ENCODE results near the gene OR1I1. TPM values are rescaled to one million over a fixed set of nuclear protein-coding genes. Genes with fewer than 3 reads are reported as not detected.

OR1I1 gene
- total and polyA plus RNA-seq, 4 donors, result not detected

- Histone ChIP-seq H3K4me3 (peak within 1 kb of the TSS; percentile 69), H3K4me1 (ENCODE audit: control insufficient read depth in 5 of 5, insufficient read depth in 5 of 5, low read length in 5 of 5) (peaks cover 0 to 12% (median 0%) of the 10 kb centered on the region in 5 donors), H3K27ac (ENCODE audit: low read depth in 1 of 2, low read length in 1 of 2) (peak within 1 kb of the TSS; percentile 93 to 94), H3K36me3 (ENCODE audit: control insufficient read depth in 4 of 4, insufficient read depth in 4 of 4, low read length in 4 of 4) (peaks cover 0 to 28% (median 15%) of the 10 kb centered on the region in 4 donors), H3K9me3 (ENCODE audit: control insufficient read depth in 4 of 4, insufficient read depth in 3 of 4, low read length in 3 of 4) (peaks cover 2 to 4% (median 4%) of the 10 kb centered on the region in 4 donors), H3K27me3 (ENCODE audit: control insufficient read depth in 3 of 3, insufficient read depth in 3 of 3, low read length in 2 of 3) (no peaks in the 10 kb centered on the region), H3K9ac (ENCODE audit: insufficient read depth in 1 of 2, low read length in 2 of 2) (peak within 1 kb of the TSS; percentile 63 to 90)
- TF ChIP-seq CTCF (IDR thresholded peaks at IDR 0.05; ENCODE audit: control extremely low read depth, extremely low read depth), result no peak
- DNase-seq (peak; percentile 88 to 89 (median 88)), ATAC-seq (ENCODE audit: insufficient read depth, low FRiP score) (peak; percentile 67)
- 2 to 3% methylated on average over 44 to 78 of the region's 78 CpGs for WGBS, 2 donors
Measured at GRCh38 chr19:15107061-15108010, 25.3 kb downstream of the OR1I1 start, which contains the start of gene SYDE1. SYDE1 (plus strand) TSS chr19:15107401; CDS start chr19:15107434, 33 bp downstream.

- 33 to 35% methylated on average over 10 of the region's 10 CpGs for WGBS, 2 donors
- H3K4me3 ChIP-seq, result peak overlapping the region; percentile 69
- ATAC-seq (ENCODE audit: insufficient read depth, low FRiP score) (no peak), DNase-seq (peak; percentile 64 to 77 (median 73))
- H3K27me3 ChIP-seq (ENCODE audit: control insufficient read depth in 3 of 3, insufficient read depth in 3 of 3, low read length in 2 of 3), result no peaks in the 10 kb centered on the region
- H3K4me1 ChIP-seq (ENCODE audit: control insufficient read depth in 5 of 5, insufficient read depth in 5 of 5, low read length in 5 of 5), result peaks cover 0 to 12% (median 0%) of the 10 kb centered on the region in 5 donors
- H3K9ac ChIP-seq (ENCODE audit: insufficient read depth in 1 of 2, low read length in 2 of 2), result peak overlapping the region; percentile 42 to 46
- H3K36me3 ChIP-seq (ENCODE audit: control insufficient read depth in 4 of 4, insufficient read depth in 4 of 4, low read length in 4 of 4), result peaks cover 0 to 32% (median 20%) of the 10 kb centered on the region in 4 donors
- TF ChIP-seq CTCF (IDR thresholded peaks at IDR 0.05; ENCODE audit: control extremely low read depth, extremely low read depth), result no peak
- peaks cover 2 to 4% (median 3%) of the 10 kb centered on the region in 4 donors for H3K9me3 ChIP-seq (ENCODE audit: control insufficient read depth in 4 of 4, insufficient read depth in 3 of 4, low read length in 3 of 4)
- peak overlapping the region; percentile 93 to 94 for H3K27ac ChIP-seq (ENCODE audit: low read depth in 1 of 2, low read length in 1 of 2)
Measured at GRCh38 chr19:15108145-15108844, 26.3 kb downstream of the OR1I1 start.

DNA sequence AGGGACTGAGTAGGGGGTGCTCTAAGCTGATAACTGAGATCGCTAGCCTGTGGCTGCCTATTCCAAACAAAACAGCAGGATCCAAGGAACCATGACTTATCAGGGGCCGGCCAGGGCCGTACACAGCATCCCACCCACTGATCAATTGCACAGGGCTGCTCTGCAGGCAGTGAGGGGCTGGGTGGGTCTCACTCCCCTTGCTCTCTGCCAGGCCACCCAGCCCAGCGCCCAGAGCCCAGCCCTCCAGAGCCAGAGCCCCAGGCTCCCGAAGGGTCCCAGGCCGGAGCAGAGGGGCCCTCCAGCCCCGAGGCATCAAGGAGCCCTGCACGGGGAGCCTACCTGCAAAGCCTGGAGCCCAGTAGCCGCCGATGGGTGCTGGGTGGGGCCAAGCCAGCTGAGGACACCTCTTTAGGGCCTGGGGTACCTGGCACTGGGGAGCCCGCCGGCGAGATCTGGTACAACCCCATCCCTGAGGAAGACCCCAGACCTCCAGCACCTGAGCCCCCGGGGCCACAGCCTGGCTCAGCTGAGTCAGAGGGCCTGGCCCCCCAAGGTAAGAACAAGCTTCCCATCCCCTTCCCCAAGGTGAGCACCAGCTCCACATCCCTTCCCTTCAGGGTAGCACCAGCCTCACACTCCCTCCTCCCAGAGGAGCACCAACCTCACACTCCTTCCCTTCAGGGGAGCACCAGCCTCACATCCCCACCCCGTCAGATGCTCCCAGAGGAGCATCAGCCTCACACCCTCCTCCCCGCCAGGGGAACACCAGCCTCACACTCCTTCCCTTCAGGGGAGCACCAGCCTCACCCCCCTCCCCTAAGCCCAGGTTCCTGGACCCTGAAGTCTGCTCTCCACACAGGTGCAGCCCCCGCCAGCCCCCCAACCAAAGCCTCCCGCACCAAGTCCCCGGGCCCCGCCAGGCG, 27.1 kb downstream of the OR1I1 start:
- Histone ChIP-seq H3K9me3 (ENCODE audit: control insufficient read depth in 4 of 4, insufficient read depth in 3 of 4, low read length in 3 of 4) (peaks cover 0 to 2% (median under 1%) of the 10 kb centered on the region in 4 donors), H3K27me3 (ENCODE audit: control insufficient read depth in 3 of 3, insufficient read depth in 3 of 3, low read length in 2 of 3) (no peaks in the 10 kb centered on the region), H3K4me1 (ENCODE audit: control insufficient read depth in 5 of 5, insufficient read depth in 5 of 5, low read length in 5 of 5) (peaks cover 0 to 12% (median 0%) of the 10 kb centered on the region in 5 donors), H3K27ac (ENCODE audit: low read depth in 1 of 2, low read length in 1 of 2) (peak overlapping the region in 1 of 2 donors; percentile 93), H3K4me3 (no peak overlapping the region), H3K9ac (ENCODE audit: insufficient read depth in 1 of 2, low read length in 2 of 2) (no peak overlapping the region), H3K36me3 (ENCODE audit: control insufficient read depth in 4 of 4, insufficient read depth in 4 of 4, low read length in 4 of 4) (peaks cover 0 to 39% (median 27%) of the 10 kb centered on the region in 4 donors)
- no peak for TF ChIP-seq CTCF (IDR thresholded peaks at IDR 0.05; ENCODE audit: control extremely low read depth, extremely low read depth)
- WGBS, 2 donors, result 89 to 95% methylated on average over 21 of the region's 21 CpGs
- ATAC-seq (ENCODE audit: insufficient read depth, low FRiP score) (no peak), DNase-seq (no peak)
